GM04503 (cell line): ENCODE results near the gene LRRC28.

Source experiments
- DNase-seq: peaks from one replicate; pipeline ENCODE4 v3.0.0-alpha.2; 2012; ENCODE audit warnings: low read depth

LRRC28 gene

GRCh38 chr15:99435113-99435695 is 183.9 kb downstream of the LRRC28 start:
- DNase-seq = no peak

GRCh38 chr15:99435877-99436541 is 184.7 kb downstream of the LRRC28 start:
- DNase-seq = no peak

- no peak for DNase-seq
Observed at GRCh38 chr15:99436542-99437314, 185.4 kb downstream of the LRRC28 start.

GRCh38 chr15:99437315-99438223 is 186.3 kb downstream of the LRRC28 start:
- DNase-seq = no peak

- DNase-seq = no peak
Observed at GRCh38 chr15:99438224-99438585, 186.9 kb downstream of the LRRC28 start.

GRCh38 chr15:99438691-99439523 is 187.6 kb downstream of the LRRC28 start:
- no peak for DNase-seq

GRCh38 chr15:99439524-99439835 is 188.2 kb downstream of the LRRC28 start:
- no peak for DNase-seq

- DNase-seq = no peak
Observed at GRCh38 chr15:99440029-99440428, 188.7 kb downstream of the LRRC28 start.
